Activated naive CD4-positive, alpha-beta T cell (primary cell): ENCODE measurements around the gene TLK1.

Experiments used
- DNase-seq, 4 experiments: peaks; one replicate each; lab custom pipeline; 2025; lab: John Stamatoyannopoulos, UW

Gene TLK1

GRCh38 chr2:171160119-171160955 lies at the start of gene TLK1:
Gene TLK1, minus strand, starts transcription at chr2:171160893. Its CDS starts 465 bp downstream, at chr2:171160428.
- peak; percentile 55 to 76 (median 58) for DNase-seq

- no peak for DNase-seq
These were observed 49.6 kb upstream of the TLK1 start for GRCh38 chr2:171210216-171210863.

- no peak for DNase-seq
These were observed 48.0 kb upstream of the TLK1 start for GRCh38 chr2:171208657-171209056.

- DNase-seq, result no peak
These were observed 45.9 kb upstream of the TLK1 start for GRCh38 chr2:171206422-171207115.

GRCh38 chr2:171205551-171205950 lies 44.9 kb upstream of the TLK1 start:
- no peak for DNase-seq

GRCh38 chr2:171201767-171202166 lies 41.1 kb upstream of the TLK1 start:
- no peak for DNase-seq

GRCh38 chr2:171201271-171201670 lies 40.6 kb upstream of the TLK1 start:
- DNase-seq, result no peak

- DNase-seq, result no peak
These were observed 39.8 kb upstream of the TLK1 start for GRCh38 chr2:171200469-171200868.

GRCh38 chr2:171191021-171191420 lies 30.3 kb upstream of the TLK1 start:
- DNase-seq, result no peak

- no peak for DNase-seq
These were observed 27.1 kb upstream of the TLK1 start for GRCh38 chr2:171187819-171188218.

- DNase-seq, result no peak
These were observed 26.5 kb upstream of the TLK1 start for GRCh38 chr2:171187177-171187576.

- no peak for DNase-seq
These were observed 25.2 kb upstream of the TLK1 start for GRCh38 chr2:171185941-171186340.

- no peak for DNase-seq
These were observed 24.6 kb upstream of the TLK1 start for GRCh38 chr2:171185165-171185818.

GRCh38 chr2:171181064-171182049 lies 20.7 kb upstream of the TLK1 start:
- DNase-seq, result no peak

- DNase-seq, result no peak
These were observed 19.7 kb upstream of the TLK1 start for GRCh38 chr2:171180229-171180930.

- no peak for DNase-seq
These were observed 18.3 kb upstream of the TLK1 start for GRCh38 chr2:171178993-171179392.

- no peak for DNase-seq
These were observed 15.8 kb upstream of the TLK1 start for GRCh38 chr2:171176516-171176915.

GRCh38 chr2:171174075-171174474 lies 13.4 kb upstream of the TLK1 start:
- DNase-seq, result no peak

- DNase-seq, result no peak
These were observed 12.4 kb upstream of the TLK1 start for GRCh38 chr2:171173087-171173486.

GRCh38 chr2:171171808-171172207 lies 11.1 kb upstream of the TLK1 start:
- no peak for DNase-seq
